Large intestine (tissue), 3 donors: ENCODE results near the gene CUX1. TPM values are rescaled to one million over a fixed set of nuclear protein-coding genes. Genes with fewer than 3 reads are reported as not detected.
A peak's percentile ranks its signal among the peaks of the same experiment; 100 is the strongest.
"Not testable (repeated sequence)": the region's sequence is repeated elsewhere in the genome, so short reads cannot be mapped to it uniquely, and the experiment has no call there.

ENCODE experiments used
- DNase-seq, 2 donors: peaks; one replicate each; pipeline versions ENCODE4 v3.0.0 to v3.0.0-alpha.2; 2013
- H3K27ac ChIP-seq: one replicate; pipeline ENCODE4 v1.5.1; 2013; ENCODE audit warnings: low read length
- H3K27me3 ChIP-seq: 2 replicates; pipeline ENCODE4 v1.6.1; 2013; ENCODE audit warnings: low read length; ENCODE audit not compliant: control insufficient read depth, insufficient read depth
- H3K36me3 ChIP-seq: 2 replicates; pipeline ENCODE4 v1.6.1; 2013; ENCODE audit warnings: low read length; ENCODE audit not compliant: control insufficient read depth, insufficient read depth
- H3K4me1 ChIP-seq: one replicate; pipeline ENCODE4 v1.6.1; 2013; ENCODE audit warnings: low read length; ENCODE audit not compliant: control insufficient read depth, insufficient read depth
- H3K4me3 ChIP-seq: one replicate; pipeline ENCODE4 v1.5.1; 2013; ENCODE audit warnings: low read length
- H3K9me3 ChIP-seq: one replicate; pipeline ENCODE4 v1.6.1; 2013; ENCODE audit warnings: mild to moderate bottlenecking, low read depth, low read length, moderate library complexity; ENCODE audit not compliant: control insufficient read depth
- WGBS: methylation state at CpG from one replicate; pipeline ENCODE4 v1.1.5; 2013; ENCODE audit warnings: low lambda C conversion rate; ENCODE audit not compliant: insufficient coverage; 5-methylcytosine and 5-hydroxymethylcytosine counted together
- polyA plus RNA-seq: library from polyadenylated mRNA; unstranded; fragments of 120-200 nt; gene quantifications from one replicate; pipeline ENCODE4 v1.2.1, GENCODE V29; 2013

Gene CUX1
- polyA plus RNA-seq, 1 donor = 72.9 TPM

DNA sequence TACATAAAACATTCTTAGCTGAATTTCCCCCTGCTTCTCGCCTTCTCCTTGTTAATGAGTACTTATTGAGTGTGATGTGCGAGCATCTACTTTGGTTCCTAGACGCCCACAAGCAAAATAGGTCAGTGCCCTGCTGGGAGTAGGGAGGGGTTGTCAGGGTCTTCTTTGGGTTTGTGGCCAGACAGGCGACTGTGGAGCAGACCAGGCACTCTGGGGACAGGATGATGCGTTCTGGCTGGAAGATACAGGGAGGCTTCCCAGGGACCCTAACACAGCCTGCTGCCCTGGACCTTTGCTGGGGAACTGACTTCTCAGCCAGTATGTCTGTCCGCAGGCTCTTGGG, 227.2 kb downstream of the CUX1 start:
- H3K27me3 ChIP-seq = no peaks in the 10 kb centered on the region
- no peak for DNase-seq
- H3K4me3 ChIP-seq = no peak overlapping the region
- H3K27ac ChIP-seq = no peak overlapping the region
- H3K4me1 ChIP-seq = no peaks in the 10 kb centered on the region
- no peaks in the 10 kb centered on the region for H3K9me3 ChIP-seq
- WGBS = no CpG with 5 or more reads among the region's 6 CpGs
- H3K36me3 ChIP-seq = peaks cover 20% of the 10 kb centered on the region

DNA sequence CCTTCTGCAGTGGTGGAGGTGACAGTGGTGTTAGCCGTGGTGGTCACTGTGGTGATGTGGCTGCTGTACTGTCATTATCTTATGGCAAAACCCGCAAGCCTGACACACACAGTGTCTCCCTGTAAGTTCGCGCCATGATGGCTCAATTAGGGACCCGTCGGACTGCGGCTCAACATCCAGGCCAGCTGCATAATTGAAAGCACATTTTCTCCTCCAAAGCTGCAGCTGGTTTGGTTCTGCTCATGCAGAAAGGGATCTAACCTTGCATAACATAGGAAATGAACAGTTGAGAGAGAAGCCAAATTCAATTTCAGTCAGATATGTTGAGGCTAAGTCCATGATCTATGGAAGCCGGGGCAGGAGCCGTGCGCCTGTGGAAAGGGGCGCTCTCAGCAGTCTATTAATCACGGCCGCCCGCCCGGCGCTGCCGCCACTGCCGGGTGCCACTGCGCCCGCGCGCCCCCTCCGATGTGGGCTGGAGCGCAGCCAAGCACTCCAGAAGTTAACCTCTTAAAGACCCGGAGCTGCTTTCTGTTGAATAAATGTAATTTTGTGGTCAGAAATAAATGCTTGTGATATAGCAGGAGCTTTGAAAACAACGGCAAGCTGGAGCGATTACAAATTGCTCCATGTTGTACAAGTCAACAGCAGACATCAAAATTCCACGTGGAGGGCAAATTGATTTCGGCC, 227.7 kb downstream of the CUX1 start:
- no peak overlapping the region for H3K27ac ChIP-seq
- H3K4me3 ChIP-seq = no peak overlapping the region
- H3K4me1 ChIP-seq = no peaks in the 10 kb centered on the region
- peaks cover 22% of the 10 kb centered on the region for H3K36me3 ChIP-seq
- H3K9me3 ChIP-seq = no peaks in the 10 kb centered on the region
- DNase-seq = peak; percentile 19 to 37
- WGBS = 92% methylated on average over 2 of the region's 29 CpGs
- no peaks in the 10 kb centered on the region for H3K27me3 ChIP-seq

DNA sequence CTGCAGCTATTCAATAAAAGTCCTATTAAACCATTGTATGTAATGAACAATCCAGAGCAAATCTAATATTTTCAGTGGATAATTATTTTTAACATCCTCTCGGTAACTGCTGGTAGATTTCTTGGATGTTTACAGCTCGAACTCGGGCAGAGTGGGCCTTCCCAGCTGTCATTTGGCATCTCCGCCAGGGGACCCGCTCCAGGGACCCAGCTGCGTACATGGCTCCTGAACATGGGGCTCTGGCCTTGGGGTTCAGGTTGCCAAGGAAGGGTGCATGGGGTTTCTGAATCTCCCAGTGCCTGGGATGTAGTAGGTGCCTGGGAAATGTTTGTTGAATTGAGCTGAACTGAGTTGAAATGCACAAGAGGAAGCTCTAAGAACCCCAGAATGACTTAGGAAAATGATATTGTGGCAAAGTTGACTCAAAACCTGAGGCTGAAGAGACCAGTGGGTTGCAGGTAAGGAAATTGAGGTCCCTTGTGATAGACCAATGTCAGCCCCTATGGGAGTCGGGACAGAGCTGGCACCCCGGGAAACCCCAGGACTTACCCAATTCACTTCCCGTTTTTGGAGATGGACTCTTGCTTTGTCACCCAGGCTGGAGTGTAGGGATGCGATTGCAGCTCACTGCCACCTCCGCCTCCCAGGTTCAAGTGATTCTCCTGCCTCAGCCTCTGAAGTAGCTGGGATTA, 228.4 kb downstream of the CUX1 start:
- no peak for DNase-seq
- no CpG with 5 or more reads among the region's 11 CpGs for WGBS
- Histone ChIP-seq H3K27ac (no peak overlapping the region), H3K27me3 (no peaks in the 10 kb centered on the region), H3K9me3 (no peaks in the 10 kb centered on the region), H3K4me1 (no peaks in the 10 kb centered on the region), H3K4me3 (no peak overlapping the region), H3K36me3 (peaks cover 17% of the 10 kb centered on the region)

DNA sequence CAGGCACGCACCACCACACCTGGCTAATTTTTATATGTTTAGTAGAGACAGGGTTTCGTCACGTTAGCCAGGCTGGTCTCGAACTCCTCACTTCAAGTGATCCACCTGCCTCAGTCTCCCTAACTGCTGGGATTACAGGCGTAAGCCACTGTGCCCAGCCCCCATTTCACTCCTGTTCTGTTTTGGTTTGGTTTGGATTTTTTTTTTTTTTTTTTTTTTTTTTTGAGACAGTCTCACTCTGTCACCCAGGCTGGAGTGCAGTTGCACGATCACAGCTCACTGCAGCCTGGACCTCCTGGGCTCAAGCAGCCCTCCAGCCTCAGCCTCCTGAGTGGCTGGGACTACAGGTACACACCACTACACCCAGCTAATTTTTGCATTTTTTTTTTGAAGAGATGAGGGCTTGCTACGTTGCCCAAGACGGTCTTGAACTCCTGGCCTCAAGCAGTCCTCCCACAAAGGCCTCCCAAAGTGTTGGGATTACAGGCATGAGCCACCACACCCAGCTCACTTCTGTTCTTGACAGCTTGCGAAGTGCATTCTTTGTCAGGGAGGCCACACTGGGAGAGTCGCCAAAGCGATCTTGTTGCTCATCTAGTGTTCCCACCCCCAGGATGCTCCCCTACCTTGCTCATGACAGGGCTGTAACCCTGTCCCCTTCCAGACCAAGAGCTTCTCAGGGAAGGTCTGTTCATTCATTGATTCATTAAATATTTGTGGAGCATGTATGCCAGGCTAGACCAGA, 229.1 kb downstream of the CUX1 start:
- Histone ChIP-seq H3K4me1 (no peaks in the 10 kb centered on the region), H3K36me3 (peaks cover 17% of the 10 kb centered on the region), H3K27ac (no peak overlapping the region), H3K9me3 (no peaks in the 10 kb centered on the region), H3K27me3 (no peaks in the 10 kb centered on the region), H3K4me3 (no peak overlapping the region)
- WGBS = 100% methylated on average over 3 of the region's 11 CpGs
- no peak for DNase-seq

DNA sequence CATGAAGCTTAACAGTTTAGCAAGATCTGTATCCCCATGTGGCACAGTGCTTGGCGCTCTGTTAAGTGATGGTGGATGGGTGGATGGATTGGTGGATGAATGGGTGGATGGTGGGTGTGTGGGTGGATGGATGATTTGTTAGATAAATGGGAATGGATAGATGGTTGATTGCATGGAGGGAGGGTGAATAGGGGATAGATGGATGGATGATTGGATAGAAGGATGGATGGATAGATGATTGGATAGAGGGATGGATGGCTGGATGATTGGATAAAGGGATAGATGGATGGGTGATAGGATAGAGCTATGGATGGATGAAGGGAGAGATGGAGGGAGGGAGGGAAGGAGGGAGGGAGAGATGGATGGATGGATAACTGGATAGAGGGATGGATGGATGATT, 229.7 kb downstream of the CUX1 start:
- no peaks in the 10 kb centered on the region for H3K27me3 ChIP-seq
- no peaks in the 10 kb centered on the region for H3K4me1 ChIP-seq
- no peaks in the 10 kb centered on the region for H3K9me3 ChIP-seq
- H3K4me3 ChIP-seq = no peak overlapping the region
- WGBS = no CpG with 5 or more reads among the region's 1 CpG
- DNase-seq = no peak
- H3K27ac ChIP-seq = no peak overlapping the region
- H3K36me3 ChIP-seq = peaks cover 15% of the 10 kb centered on the region

DNA sequence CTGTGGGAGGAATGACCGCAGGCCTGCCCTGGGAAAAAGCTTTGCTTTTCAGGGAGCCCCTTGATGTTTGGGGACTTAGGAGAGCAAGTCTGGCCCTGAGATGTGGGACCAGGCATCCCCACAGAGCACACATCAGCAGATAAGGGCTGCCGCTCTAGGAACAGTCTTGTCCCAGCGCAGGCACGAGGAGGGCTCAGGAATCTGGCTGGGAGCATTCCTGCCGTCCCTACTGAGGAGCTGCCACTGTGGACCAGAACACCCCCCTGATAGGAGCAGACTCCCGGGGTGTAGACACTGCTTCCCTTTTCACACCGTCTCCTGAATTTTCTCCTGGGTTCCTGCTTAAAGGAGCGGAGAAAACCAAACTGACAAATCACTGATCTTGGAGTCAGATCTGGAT, 232.3 kb downstream of the CUX1 start:
- Histone ChIP-seq H3K27ac (no peak overlapping the region), H3K27me3 (no peaks in the 10 kb centered on the region), H3K4me3 (no peak overlapping the region), H3K4me1 (no peaks in the 10 kb centered on the region), H3K9me3 (peaks cover 3% of the 10 kb centered on the region), H3K36me3 (peaks cover 15% of the 10 kb centered on the region)
- no peak for DNase-seq
- 100% methylated on average over 1 of the region's 8 CpGs for WGBS

DNA sequence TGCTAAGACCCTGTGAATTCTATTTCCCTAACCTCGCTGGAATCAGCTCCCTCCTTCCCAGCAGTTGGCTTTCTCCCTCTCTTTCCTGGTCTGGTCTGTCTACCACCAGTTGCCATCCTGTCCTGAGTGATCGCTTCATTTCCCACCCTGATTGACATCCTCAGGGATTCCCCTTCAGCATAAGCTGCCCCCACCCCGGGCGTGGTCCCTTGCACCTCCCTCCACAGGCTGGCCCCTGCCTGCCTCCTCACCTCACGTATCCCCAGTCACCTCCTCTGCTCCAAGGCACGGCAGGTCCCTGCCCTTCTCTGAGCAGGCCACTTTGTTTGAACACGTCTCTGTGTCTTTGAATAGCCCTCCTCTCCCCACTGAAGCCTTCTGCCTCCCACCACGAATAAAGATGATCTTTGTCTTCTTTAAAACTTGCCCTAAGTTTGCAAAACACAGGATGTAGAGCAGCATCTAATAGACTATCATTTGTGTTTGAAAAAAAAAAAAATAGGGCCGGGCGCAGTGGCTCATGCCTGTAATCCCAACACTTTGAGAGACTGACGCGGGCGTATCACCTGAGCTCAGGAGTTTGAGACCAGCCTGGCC, 233.5 kb downstream of the CUX1 start:
- Histone ChIP-seq H3K9me3 (peaks cover 3% of the 10 kb centered on the region), H3K27me3 (no peaks in the 10 kb centered on the region), H3K4me1 (no peaks in the 10 kb centered on the region), H3K4me3 (no peak overlapping the region), H3K36me3 (peaks cover 15% of the 10 kb centered on the region), H3K27ac (no peak overlapping the region)
- WGBS = 100% methylated on average over 1 of the region's 13 CpGs
- DNase-seq = no peak

DNA sequence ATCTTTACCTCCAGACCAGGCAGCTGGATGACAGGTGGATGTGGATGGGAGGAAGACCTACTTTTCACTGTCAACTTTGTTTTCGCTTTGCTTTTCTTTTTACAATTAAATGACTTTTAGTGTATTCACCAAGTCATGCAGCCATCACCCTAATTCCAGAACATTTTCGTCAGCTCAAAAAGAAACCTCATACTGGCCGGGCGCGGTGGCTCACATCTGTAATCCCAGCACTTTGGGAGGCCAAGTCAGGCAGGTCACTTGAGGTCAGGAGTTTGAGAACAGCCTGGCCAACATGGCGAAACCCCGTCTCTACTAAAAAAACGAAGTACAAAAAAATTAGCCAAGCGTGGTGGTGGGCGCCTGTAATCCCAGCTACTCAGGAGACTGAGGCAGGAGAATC, 234.3 kb downstream of the CUX1 start:
- peaks cover 17% of the 10 kb centered on the region for H3K36me3 ChIP-seq
- H3K4me1 ChIP-seq, H3K9me3 ChIP-seq, H3K4me3 ChIP-seq, H3K27me3 ChIP-seq, H3K27ac ChIP-seq, DNase-seq: not testable (repeated sequence)
- WGBS = 100% methylated on average over 1 of the region's 10 CpGs

DNA sequence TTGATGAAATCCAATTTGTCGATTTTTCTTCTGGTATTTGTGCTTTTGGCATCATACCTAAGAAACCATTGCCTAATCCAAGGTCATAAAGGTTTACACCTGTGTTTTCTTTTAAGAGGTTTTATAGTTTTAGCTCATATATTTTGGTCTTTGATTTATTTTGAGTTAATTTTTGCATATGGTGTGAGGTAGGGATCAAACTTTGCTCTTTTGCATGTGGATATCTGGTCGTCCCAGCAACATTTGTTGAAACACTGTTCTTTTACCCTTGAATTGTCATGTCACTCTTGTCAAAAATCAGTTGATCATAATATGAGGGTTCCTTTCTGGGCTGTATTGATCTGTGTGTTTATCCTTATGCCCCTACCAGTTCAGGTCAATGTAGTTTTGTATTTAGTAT, 236.7 kb downstream of the CUX1 start:
- Histone ChIP-seq H3K36me3 (peaks cover 11% of the 10 kb centered on the region), H3K27me3 (no peaks in the 10 kb centered on the region), H3K9me3 (peaks cover 7% of the 10 kb centered on the region), H3K4me1 (no peaks in the 10 kb centered on the region), H3K27ac (no peak overlapping the region), H3K4me3 (no peak overlapping the region)
- WGBS = 100% methylated on average over 1 of the region's 2 CpGs
- DNase-seq = no peak

DNA sequence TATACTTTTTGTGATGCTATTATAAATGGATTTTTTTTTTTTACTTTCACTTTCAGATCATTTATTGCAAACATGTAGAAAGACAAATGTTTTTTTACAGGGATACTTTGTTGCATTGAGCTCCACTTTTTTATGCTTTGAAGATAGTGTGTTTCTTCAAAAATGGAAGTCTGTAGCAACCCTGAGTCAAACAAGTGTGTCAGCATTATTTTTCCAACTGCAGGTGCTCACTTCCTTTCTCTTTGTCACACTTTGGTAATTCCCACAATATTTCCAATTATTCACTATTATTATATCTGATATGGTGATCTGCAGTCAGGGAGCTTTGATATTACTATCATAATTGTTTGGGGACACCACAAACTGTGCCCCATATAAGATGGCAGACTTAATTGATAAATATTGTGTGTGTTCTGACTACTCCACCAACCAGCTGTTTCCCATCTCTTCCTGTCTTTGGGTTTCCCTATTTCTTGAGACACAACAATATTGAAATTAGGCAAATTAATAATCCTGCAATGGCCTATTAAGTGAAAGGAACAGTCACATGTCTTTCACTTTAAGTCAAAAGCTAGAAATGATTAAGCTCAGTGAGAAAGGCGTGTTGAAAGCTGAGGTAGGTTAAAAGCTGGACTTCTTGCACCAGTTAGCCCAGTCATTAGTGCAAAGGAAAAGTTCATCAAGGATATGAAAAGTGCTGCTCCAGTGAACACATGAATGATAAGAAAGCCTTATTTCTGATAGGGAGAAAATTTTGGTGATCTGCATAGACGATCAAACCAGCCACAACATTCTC, 238.0 kb downstream of the CUX1 start:
- H3K27me3 ChIP-seq = no peaks in the 10 kb centered on the region
- peaks cover 7% of the 10 kb centered on the region for H3K9me3 ChIP-seq
- 57% methylated on average over 1 of the region's 2 CpGs for WGBS

More for the DNA sequence above, 238.0 kb downstream of the CUX1 start:
- peaks cover 3% of the 10 kb centered on the region for H3K36me3 ChIP-seq
- no peak overlapping the region for H3K4me3 ChIP-seq
- H3K27ac ChIP-seq = no peak overlapping the region
- no peaks in the 10 kb centered on the region for H3K4me1 ChIP-seq
- no peak for DNase-seq
